ENCODE measurements around the gene DROSHA. TPM values are rescaled to one million over a fixed set of nuclear protein-coding genes. Genes with fewer than 3 reads are reported as not detected.

The DROSHA gene
- total RNA-seq, 1 experiment from 2014 or later: 106 TPM

GRCh38 chr5:31502506-31502905 lies 29.4 kb downstream of the DROSHA start:
- Mint-ChIP-seq H3K27ac (no peak overlapping the region), H3K27me3 (ENCODE audit: low read depth) (no peaks in the 10 kb centered on the region), H3K4me1 (no peaks in the 10 kb centered on the region), H3K36me3 (ENCODE audit: insufficient read depth in 1 of 3, low read depth in 3 of 3) (peaks cover 15 to 91% (median 68%) of the 10 kb centered on the region in 3 experiments; a peak in 6 of 7 replicates), H3K4me3 (no peak overlapping the region), H3K9me3 (no peaks in the 10 kb centered on the region)
- no peak overlapping the region for H4K8ac ChIP-seq (replicated peaks; ENCODE audit: insufficient read length, low read depth, low read length)
- H4K91ac ChIP-seq (ENCODE audit: insufficient read length, low read depth, low read length): no peak overlapping the region
- no peak for DNase-seq
- no peaks in the 10 kb centered on the region; the same call in 1 of the 2 replicates for H3K27me3 ChIP-seq (ENCODE audit: insufficient read depth, low read length)
- H3T11ph ChIP-seq (ENCODE audit: low read length): no peak overlapping the region
- H3K23me2 ChIP-seq (ENCODE audit: insufficient read length, low read depth, low read length, poor library complexity, severe bottlenecking): no peaks in the 10 kb centered on the region
- no peak overlapping the region for H2AFZ ChIP-seq (ENCODE audit: low read length)
- H2BK120ac ChIP-seq (ENCODE audit: low read depth, low read length, poor library complexity, severe bottlenecking): no peak overlapping the region
- H3K56ac ChIP-seq (ENCODE audit: insufficient read length, low read depth, low read length): no peak overlapping the region
- H3K79me1 ChIP-seq (ENCODE audit: insufficient read depth, low read depth, low read length, poor library complexity, severe bottlenecking): no peaks in the 10 kb centered on the region
- H3K4ac ChIP-seq (ENCODE audit: low read depth, low read length): no peak overlapping the region
- H3K79me2 ChIP-seq (ENCODE audit: insufficient read depth, low read length): no peaks in the 10 kb centered on the region
- H3K4me1 ChIP-seq (ENCODE audit: insufficient read depth, low read length): no peaks in the 10 kb centered on the region
- no peak overlapping the region for H4K5ac ChIP-seq (ENCODE audit: insufficient read length, low read depth, low read length)
- no peaks in the 10 kb centered on the region for H3K9me3 ChIP-seq (ENCODE audit: control insufficient read depth, low read depth, low read length)
- no peak overlapping the region for H3K4me2 ChIP-seq (ENCODE audit: insufficient read depth, insufficient read length, low read length)
- no peak overlapping the region for H3K14ac ChIP-seq (ENCODE audit: insufficient read depth, low read length)
- no peak overlapping the region for H2AK5ac ChIP-seq (ENCODE audit: insufficient read length, low read length)
- TF ChIP-seq, protein P1, sequence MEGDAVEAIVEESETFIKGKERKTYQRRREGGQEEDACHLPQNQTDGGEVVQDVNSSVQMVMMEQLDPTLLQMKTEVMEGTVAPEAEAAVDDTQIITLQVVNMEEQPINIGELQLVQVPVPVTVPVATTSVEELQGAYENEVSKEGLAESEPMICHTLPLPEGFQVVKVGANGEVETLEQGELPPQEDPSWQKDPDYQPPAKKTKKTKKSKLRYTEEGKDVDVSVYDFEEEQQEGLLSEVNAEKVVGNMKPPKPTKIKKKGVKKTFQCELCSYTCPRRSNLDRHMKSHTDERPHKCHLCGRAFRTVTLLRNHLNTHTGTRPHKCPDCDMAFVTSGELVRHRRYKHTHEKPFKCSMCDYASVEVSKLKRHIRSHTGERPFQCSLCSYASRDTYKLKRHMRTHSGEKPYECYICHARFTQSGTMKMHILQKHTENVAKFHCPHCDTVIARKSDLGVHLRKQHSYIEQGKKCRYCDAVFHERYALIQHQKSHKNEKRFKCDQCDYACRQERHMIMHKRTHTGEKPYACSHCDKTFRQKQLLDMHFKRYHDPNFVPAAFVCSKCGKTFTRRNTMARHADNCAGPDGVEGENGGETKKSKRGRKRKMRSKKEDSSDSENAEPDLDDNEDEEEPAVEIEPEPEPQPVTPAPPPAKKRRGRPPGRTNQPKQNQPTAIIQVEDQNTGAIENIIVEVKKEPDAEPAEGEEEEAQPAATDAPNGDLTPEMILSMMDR (conservative IDR thresholded peaks at IDR 0.05): no peak
- H2BK12ac ChIP-seq (ENCODE audit: insufficient read length, low read depth, low read length): no peak overlapping the region
- no CpG with 5 or more reads among the region's 4 CpGs for whole genome bisulfite sequencing (ENCODE audit: extremely low coverage, insufficient read length, low lambda C conversion rate)
- no peaks in the 10 kb centered on the region for H4K20me1 ChIP-seq (ENCODE audit: control insufficient read depth, insufficient read depth, insufficient read length)
- no peak overlapping the region for H2BK15ac ChIP-seq (ENCODE audit: low read depth, low read length)
- H3K9ac ChIP-seq (ENCODE audit: extremely low read depth, insufficient read length, low read length): no peak overlapping the region
- H3K18ac ChIP-seq (ENCODE audit: insufficient read length, low read depth, low read length): no peak overlapping the region
- no peak overlapping the region for H3K23ac ChIP-seq (ENCODE audit: insufficient read length, low read depth, low read length)
- no peak overlapping the region for H2BK20ac ChIP-seq (ENCODE audit: low read depth, low read length, poor library complexity, severe bottlenecking)
- no peak overlapping the region for H3K27ac ChIP-seq (ENCODE audit: insufficient read length, low read depth, low read length)
- H2BK5ac ChIP-seq (ENCODE audit: insufficient read length, low read length): no peak overlapping the region

Measured in H9 (cell line).